Type B pancreatic cell (in vitro differentiated cells): ENCODE results near the gene EIF3L. TPM values are rescaled to one million over a fixed set of nuclear protein-coding genes. Genes with fewer than 3 reads are reported as not detected.
A peak's percentile ranks its signal among the peaks of the same experiment; 100 is the strongest.

Source experiments
- DNase-seq: peaks from one replicate; pipeline ENCODE4 v3.0.0; 2021; ENCODE audit warnings: mixed read lengths; ENCODE audit not compliant: unreplicated experiment; ENCODE audit errors: extremely low spot score
- H3K27ac Mint-ChIP-seq: 2 replicates; pipeline ENCODE4 v1.8.0; 2021; ENCODE audit warnings: mild to moderate bottlenecking, mixed read lengths
- H3K27me3 Mint-ChIP-seq: 2 replicates; pipeline ENCODE4 v1.8.0; 2021; ENCODE audit warnings: mixed read lengths
- H3K36me3 Mint-ChIP-seq: 2 replicates; pipeline ENCODE4 v1.8.0; 2021; ENCODE audit warnings: mixed read lengths
- H3K4me1 Mint-ChIP-seq: one replicate; pipeline ENCODE4 v1.8.0; 2021; ENCODE audit warnings: mixed read lengths; ENCODE audit not compliant: unreplicated experiment
- H3K4me3 Mint-ChIP-seq: 2 replicates; pipeline ENCODE4 v1.8.0; 2021; ENCODE audit warnings: mild to moderate bottlenecking, mixed read lengths
- H3K9me3 Mint-ChIP-seq: 2 replicates; pipeline ENCODE4 v1.8.0; 2021; ENCODE audit warnings: mixed read lengths
- CTCF ChIP-seq: fragments of 200-600 bp; sonication (generic); conservative IDR thresholded peaks from 2 replicates; pipeline ENCODE4 v1.5.0; 2021; ENCODE audit warnings: antibody characterized with exemption, mild to moderate bottlenecking
- total RNA-seq: library from RNA; stranded (reverse); gene quantifications from 2 replicates; pipeline ENCODE4 v1.2.1, GENCODE V29; 2021; ENCODE audit warnings: low replicate concordance

Gene EIF3L
- total RNA-seq, 1 donor from 2014 or later: 740 TPM

GRCh38 chr22:37870273-37870672 lies 21.1 kb downstream of the EIF3L start:
- H3K4me3 Mint-ChIP-seq: no peak overlapping the region
- no peak for DNase-seq

GRCh38 chr22:37880668-37881440 lies 31.6 kb downstream of the EIF3L start:
- H3K27me3 Mint-ChIP-seq: no peaks in the 10 kb centered on the region
- peaks cover 29% of the 10 kb centered on the region for H3K36me3 Mint-ChIP-seq
- no peak for TF ChIP-seq CTCF
- no peak overlapping the region for H3K27ac Mint-ChIP-seq
- no peaks in the 10 kb centered on the region for H3K9me3 Mint-ChIP-seq
- peaks cover 12% of the 10 kb centered on the region for H3K4me1 Mint-ChIP-seq
- DNase-seq: no peak
- no peak overlapping the region for H3K4me3 Mint-ChIP-seq

More at GRCh38 chr22:37870273-37870672, 21.1 kb downstream of the EIF3L start:
- no peak for TF ChIP-seq CTCF
- Mint-ChIP-seq H3K27ac (no peak overlapping the region), H3K36me3 (peaks cover 19% of the 10 kb centered on the region), H3K4me1 (no peaks in the 10 kb centered on the region), H3K27me3 (no peaks in the 10 kb centered on the region), H3K9me3 (no peaks in the 10 kb centered on the region)

GRCh38 chr22:37884420-37884819 lies 35.2 kb downstream of the EIF3L start:
- Mint-ChIP-seq H3K4me3 (no peak overlapping the region), H3K27ac (peak overlapping the region; percentile 47), H3K4me1 (peaks cover 23% of the 10 kb centered on the region), H3K27me3 (no peaks in the 10 kb centered on the region), H3K36me3 (peaks cover 34% of the 10 kb centered on the region), H3K9me3 (no peaks in the 10 kb centered on the region)
- TF ChIP-seq CTCF: no peak
- no peak for DNase-seq

- TF ChIP-seq CTCF: peak; percentile 65
- H3K9me3 Mint-ChIP-seq: no peaks in the 10 kb centered on the region
- H3K27ac Mint-ChIP-seq: peak overlapping the region; percentile 91
- peak overlapping the region; percentile 21 for H3K4me3 Mint-ChIP-seq
- H3K4me1 Mint-ChIP-seq: peaks cover 21% of the 10 kb centered on the region
- no peak for DNase-seq
- H3K36me3 Mint-ChIP-seq: peaks cover 34% of the 10 kb centered on the region
- H3K27me3 Mint-ChIP-seq: no peaks in the 10 kb centered on the region
Measured at GRCh38 chr22:37887584-37888378, 38.6 kb downstream of the EIF3L start.

- TF ChIP-seq CTCF: no peak
- H3K27ac Mint-ChIP-seq: peak overlapping the region; percentile 48
- no peak overlapping the region for H3K4me3 Mint-ChIP-seq
- DNase-seq: no peak
- peaks cover 44% of the 10 kb centered on the region for H3K4me1 Mint-ChIP-seq
- H3K27me3 Mint-ChIP-seq: no peaks in the 10 kb centered on the region
- no peaks in the 10 kb centered on the region for H3K9me3 Mint-ChIP-seq
- H3K36me3 Mint-ChIP-seq: peaks cover 22% of the 10 kb centered on the region
Measured at GRCh38 chr22:37891926-37892325, 42.7 kb downstream of the EIF3L start.
